ENCODE measurements around the gene ENOX1.

Gene ENOX1

DNA sequence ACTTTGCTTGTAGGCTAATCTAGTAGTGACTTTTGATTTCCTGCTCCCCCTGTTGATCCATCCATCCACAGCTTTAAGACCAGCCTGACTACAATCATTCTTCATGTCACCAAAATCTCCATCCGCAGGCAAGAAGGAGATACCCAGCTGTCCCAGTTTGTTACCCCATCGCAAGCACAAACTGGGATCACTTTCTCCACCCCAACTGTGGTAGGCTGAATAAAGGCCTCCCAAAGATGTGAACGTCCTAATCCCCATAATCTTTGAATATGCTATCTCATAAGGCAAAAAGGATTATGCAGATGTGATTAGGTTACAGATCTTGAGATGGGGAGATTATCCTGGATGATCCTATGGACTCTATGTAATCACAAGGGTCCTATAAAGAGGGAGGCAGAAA, 202.0 kb downstream of the ENOX1 start:
- DNase-seq: no peak

DNA sequence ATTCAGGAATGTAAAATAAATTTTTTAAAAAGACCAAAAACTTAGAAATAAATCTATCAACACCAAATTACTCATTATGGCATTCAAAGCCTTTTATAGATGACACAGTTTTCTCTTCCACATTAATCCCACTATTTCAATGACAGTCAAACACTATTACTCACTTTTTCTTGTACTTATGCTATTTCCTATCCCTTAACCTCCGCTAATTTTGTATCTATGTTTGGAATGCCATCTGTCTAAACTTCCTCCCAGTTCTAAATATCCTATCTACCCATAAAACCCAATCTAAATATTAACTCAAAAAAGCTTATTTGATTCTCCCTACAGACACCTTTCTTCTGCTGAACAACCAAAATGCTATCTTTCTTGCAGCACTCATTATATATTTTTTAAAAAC, 203.5 kb downstream of the ENOX1 start:
- DNase-seq: no peak

DNA sequence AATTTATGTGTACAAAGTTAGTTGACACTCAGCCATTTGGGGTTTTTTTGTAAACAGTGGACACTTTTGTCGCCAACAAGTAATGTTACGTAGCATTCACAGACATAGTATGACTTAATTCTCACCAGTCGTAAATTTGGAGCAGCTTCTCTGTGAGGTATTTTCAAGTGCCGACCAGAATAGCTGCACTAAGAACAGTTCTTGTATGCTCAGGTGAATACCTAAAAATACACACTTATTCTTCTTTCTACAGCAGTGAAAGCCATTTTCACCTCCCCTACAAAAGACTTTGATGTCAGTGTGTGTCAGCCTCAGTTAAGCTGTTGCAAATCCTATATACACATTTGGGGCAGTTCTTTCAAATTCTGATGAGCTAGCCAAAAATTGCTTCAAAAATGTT, 206.5 kb downstream of the ENOX1 start:
- no peak for DNase-seq

DNA sequence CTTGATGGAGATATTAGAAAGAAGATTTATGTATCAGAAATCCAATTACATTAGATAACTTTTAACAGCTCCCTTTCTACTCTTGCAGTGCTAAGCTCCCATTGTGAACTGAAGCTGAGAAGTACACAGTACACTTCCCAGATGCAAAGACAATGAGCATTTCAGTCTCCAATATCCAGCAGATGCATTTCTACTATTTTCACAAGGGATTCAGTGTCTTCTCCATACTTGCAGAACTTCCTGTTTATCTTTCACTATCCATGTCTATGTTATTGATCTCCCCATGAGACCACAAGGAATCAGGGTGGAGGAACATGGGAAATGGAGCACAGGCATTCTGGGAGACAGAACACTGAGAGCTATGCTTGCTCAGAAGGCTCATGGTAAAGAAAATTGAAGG, 207.5 kb downstream of the ENOX1 start:
- DNase-seq: no peak

DNA sequence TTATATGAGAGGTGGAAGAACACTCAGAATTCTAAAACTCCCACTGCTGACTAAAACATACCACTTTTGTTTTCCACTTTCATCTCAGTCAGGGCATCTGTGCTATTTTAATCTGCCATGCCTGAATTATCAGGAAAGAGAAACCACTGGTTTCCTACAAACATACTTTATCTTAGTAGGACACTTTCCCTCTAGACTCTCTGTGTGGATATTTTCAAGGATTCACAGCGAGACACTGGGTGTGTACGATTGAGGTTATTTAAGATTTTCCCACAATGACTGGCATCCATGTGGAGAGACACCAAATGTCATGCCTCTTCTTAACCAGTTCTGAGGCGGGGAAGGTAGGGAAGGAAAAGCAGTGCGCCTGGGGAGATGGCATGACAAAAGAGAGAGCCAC, 212.2 kb downstream of the ENOX1 start:
- no peak for DNase-seq

DNA sequence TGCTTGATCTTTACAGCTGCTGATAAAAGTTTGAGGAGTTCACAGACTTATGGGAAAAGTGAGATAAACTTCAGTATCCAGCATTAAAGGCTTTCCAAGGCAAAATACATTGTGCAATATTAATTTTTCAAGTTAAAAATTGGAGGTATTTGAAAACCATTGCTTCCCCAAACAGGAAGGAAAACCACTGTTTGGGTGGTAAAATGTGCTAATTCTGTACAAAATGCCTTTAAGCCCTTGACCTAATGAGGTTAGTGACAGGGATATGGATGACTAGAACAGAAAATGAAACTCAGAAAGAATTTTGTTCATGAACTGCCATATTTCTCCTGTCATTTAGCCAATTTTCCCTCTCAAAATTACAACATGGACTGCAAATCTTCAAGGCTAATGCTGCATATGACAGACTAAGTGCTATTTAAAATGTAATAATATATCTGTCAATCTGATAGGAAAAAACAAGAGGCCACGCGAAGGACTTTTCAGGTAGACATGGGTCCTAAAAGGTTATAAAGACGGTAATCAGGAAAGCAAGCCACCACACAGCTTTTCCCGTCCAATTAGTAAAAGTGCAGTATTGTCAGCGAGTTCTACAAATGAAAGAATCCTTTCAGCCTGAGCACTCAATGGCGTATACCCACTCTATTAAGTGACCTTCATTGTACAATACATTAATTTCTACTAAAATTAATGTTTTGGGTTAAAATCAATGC, 212.8 kb downstream of the ENOX1 start:
- peak; percentile 17 for DNase-seq

DNA sequence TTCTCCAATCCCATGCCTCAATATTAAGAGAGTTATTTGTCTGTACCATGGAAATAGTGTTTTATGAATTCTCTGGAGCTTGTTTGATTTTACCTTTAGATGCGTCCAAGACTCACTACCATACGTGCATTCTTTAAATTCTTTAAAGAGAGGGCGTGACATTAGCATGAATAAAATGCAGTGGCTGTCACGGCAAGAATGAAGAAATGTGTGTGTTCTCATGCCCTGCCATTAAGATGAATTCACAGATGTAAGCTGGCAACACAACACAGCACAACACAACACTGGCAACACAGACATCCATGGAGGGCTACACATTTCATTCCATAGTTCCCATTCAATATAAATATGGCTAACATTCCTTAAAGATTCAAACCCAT, 213.4 kb downstream of the ENOX1 start:
- DNase-seq: no peak

DNA sequence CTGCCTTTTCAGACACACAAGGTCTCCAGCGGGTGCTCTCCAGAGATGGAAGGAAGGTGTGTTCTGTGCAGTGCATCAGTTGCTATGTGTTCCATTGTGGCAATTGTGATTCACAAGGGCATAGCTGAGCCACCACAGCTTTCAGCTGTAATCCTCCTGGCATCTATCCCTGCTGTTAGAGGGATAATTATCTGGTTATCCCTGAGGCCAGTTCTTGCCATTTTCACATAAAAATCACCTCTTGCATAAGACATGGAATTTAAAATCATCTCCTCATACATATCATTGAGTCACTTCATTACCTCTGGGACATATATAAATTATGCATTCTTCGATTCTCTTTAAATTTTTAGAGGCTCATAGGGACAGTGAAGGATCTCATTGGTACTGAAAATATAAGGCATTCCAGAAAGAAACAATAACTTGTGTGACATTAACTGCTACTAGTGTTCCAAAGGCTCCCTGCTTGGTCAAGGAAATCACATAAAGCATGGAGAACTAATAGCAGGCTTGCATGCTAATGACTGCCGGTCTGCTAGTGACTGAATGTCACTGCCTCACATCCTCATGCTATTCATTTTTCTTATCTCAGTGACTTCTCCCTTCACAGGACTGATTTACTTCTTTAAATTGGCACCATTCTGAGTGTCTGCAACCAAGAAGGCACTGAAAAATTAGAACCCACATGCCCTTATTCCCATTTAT, 214.0 kb downstream of the ENOX1 start:
- no peak for DNase-seq

DNA sequence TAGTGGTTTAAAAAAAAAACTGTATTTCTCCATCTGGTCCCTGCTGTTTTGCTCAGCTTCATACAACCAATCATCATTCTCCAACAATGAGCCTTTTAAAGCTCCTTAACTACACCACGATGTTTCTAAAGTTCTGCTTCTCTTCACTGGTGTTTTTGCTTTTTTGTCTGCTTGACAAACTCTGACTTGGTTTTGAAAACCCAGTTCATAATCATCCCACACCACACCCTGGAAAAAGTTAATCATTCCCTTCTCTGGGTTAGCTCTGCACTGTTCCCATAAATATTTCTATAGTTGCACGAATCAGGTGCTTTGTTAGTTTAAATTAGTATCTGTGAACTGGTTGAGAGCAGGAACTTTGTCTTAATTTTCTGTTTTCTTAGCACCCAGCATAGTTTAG, 217.1 kb downstream of the ENOX1 start:
- DNase-seq: no peak

DNA sequence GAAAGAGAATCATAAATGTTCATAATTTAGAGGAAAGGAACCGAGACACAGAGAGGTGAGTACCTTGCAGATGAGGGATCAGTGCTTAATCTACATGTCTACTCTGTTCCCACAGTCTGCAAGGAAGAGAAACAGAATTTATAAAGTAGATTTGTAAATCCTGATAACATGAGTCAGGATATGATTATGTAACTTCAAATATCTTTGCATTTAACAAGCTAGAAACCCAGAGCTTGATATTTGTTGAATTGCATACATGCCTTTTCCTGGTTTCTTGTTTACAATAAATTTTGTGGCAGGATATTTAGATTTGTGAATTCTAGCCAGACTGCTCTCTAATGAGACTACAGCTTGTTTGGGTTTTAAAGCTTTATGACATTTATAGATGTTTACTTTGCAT, 219.2 kb downstream of the ENOX1 start:
- DNase-seq: no peak

DNA sequence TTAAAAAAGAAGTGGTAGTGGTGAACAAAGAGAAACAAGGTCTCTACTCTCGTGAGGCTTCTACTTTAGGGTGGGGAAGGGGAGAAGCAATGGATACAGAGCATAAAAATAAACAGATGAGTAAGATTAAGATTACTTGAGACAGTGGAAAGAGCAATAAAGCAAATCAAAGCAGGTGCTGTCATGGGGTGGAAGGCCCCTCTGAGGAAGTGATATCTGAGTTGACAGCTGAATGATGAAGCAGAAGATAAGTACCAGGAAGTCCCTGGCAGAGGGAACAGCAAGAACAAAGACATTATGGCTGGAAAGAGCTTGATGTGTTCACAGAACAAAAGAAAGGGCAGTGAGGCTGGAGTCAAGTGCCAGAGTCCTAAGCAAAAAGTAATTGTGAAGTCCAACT, 221.8 kb downstream of the ENOX1 start:
- DNase-seq: no peak

DNA sequence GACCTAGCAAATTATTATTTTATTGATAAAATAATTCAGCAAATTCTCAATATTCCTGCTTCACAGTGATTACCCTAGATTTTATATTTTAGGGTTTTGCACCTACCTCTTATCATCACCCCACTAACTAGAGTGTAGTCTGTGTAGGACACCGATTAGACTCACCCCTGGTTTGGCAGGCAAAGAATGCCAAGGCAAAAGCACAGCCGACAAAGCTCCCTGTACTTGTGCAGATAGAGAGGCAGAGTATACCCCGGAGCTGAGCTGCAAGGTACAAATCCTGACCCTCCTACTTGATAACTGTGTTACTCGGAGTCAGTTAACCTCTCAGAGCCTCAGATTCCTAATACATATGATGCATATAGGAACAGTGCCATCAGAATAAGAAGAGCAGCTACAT, 225.7 kb downstream of the ENOX1 start:
- DNase-seq: no peak

DNA sequence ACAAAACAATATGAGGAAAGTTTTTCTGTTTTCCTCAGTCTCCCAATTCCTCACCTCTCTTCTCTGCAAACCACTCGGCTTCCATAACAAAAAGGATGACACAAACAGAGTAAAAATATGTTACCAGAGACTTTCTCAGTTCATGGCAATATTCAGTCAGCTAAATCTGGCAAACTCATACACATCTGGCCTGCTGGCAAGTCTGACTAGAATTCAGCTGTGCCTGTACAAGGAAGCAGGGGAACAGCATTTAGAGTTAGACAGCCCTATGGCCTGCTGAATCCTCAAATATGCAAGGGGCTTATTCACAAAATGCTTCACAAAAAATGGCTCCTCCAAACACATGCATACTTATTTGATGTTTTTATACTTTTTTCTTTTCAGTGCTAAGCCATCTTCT, 227.8 kb downstream of the ENOX1 start:
- no peak for DNase-seq

DNA sequence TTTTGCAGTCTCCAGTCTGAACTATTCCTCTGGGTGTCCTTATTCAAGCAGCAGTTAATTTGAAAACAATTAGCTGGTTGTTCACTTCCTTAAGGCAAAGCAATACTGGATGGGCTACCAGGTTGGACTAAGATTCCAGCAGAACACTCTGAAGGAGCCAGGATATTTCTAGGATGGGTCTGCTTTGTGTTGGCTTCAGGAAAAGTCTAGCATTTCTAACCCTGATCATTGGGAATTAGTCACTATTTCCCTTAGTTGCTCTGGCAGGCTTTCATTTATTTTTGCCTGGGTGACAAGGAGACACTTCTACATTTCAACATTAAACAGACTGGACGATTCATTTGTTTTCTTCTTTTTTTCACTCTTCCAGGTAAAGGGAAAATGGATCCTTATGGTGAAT, 228.4 kb downstream of the ENOX1 start:
- DNase-seq: no peak

DNA sequence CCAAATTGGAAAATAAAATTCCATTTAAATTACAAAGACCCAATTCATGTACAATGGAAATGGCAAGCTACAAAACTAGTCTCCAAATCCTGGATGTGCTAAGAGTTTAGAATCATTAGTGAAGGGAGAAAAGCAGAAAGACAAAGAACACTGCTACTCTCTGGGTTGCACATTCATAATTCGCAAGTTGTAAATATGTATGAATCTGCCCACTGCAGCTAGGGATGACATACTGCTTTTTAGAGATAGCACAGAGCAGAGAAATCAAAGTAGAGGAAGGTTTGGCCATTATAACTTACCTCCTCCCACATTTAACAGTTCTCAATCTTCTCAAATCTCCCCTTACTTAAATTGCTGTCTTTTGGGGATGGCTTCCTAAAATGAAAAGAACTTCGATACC, 231.1 kb downstream of the ENOX1 start:
- no peak for DNase-seq

DNA sequence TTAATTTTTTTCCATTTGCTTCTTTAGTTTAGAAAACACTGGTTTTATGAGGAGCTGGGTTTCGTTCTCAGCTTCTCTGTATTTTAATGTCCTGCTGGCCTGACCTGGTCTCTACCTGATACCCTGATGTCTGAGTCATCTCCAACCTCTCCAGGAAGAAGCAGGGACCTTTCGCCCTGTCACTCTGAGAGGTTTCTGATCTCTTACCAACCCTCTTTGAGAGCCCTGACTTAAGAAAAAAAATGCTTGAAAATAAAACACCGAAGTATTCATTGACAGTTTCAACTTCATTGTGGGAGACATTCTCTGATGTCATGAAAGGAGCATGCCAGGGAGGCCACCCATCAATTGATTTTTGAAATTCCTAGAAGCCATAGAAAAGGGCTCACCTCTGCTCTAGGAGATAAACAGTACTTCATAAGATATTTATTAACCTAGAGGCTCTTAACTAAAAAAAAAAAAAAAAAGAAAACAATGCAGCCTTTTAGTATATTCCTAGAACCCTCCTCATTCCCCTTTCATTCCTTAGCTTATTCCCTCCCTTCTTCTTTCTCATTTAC, 234.8 kb downstream of the ENOX1 start:
- DNase-seq: no peak

DNA sequence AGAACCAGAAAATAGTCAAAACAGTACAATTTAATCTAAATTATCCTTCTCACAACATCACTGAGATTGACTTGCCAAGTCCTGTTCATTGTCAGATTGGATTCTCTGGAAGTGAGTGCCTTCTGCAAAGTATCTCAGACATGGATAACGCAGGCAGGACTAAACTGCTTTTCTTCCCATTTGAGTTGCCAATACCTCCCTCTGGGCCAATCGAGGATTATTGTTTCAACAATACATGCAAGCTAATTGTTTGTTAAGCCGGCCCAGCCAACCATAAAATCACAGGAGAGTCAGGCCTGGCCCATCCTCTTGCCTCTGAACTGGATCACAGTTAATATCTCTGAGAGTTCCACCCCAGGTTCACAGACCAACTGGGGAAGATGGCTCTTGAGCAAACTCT, 240.0 kb downstream of the ENOX1 start:
- no peak for DNase-seq

DNA sequence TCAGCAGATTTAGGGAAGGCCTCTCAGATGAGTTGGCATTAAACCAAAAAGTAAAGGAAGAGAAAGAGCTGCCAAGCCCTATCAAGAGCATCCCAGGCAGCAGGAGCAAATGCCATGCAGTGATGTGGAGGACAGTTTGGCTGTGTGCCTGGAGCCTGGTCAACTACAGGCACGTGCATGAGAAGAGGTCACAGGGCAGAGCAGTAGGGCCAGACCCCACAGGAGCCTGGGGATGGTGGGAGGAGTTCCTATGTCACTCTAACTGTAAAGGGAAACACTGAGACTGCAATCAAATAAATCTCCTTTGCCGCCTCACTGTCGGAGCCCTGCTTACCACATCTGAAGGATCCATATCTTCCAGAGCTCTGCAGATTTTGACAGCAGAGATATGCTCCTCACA, 240.5 kb downstream of the ENOX1 start:
- DNase-seq: no peak

DNA sequence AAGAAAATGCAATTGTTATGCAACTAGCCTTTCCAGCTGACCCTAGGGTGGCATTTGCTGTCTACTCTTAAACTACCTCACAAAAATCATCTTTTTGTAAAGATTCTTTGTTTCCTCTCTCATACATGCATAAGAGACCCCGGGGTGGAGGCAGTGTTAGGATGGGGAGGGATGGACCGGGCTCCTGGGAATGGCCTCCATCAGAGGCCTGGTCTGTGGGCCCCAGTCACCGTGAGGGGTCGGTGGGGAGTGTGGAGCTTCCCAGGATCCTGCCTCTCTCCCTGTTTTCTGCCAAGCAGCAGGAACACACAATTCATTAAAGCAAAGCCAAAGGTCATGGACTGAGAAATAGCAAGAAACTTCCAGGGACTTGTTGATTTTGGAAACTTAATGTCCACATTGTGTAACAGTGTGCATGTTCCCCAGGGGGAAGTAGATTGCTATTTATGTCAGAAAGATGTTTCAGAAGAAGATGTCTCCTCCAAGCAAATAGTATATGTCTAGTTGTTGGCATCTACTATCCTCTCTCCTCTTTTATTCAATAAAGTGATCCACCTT, 241.4 kb downstream of the ENOX1 start:
- no peak for DNase-seq

DNA sequence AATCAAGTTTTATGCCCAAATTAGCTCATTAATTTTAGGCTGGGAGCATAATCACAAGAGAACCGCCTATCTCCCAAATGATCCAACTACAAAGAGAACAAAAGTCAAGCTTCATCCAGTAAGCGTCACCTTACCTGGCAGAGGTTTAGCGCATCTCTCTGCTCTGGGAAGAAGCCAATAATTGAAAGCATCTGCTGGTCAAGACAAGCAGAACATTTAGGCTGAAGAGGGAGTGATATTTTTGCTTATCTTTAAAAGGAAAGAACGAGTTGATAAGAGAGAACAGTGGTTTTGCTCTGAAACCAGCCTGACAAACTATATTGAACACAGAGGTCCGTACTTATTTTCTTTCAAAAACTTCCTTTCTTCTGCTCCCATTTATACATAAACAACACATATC, 242.1 kb downstream of the ENOX1 start:
- no peak for DNase-seq

DNA sequence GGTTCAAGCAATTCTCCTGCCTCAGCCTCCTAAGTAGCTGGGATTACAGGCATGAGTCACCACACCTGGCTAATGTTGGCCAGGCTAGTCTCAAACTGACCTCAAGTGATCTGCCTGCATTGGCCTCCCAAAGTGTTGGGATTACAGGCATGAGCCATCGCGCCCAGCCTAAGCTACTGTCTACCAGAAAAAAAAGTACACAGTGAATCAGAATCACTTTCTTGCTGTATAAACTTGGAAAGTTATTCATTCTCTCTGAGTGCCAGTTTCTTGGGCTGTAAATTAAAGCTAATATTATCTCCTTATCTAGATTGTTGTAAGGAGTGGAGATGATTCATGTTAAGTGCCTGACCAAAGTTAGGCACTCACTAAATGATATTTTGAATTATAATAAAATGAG, 242.8 kb downstream of the ENOX1 start:
- DNase-seq: no peak

DNA sequence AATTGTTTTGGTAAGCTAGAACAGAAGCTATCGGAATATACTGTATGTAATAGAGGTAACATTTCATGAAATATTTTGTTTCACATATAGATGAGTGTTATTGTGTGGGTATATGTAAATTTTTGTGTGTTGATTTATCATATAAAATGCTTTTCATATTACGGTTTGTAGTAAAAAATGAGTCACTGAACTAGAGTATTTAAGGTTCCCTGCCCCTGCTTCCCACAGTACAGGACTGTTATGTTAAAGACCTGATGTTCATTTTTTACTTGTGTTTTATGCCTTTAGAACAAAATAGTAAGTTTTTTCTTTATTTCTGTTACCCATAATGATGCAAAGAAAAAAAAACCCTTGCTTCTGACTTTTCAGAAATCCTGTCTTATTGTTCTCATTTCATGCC, 243.4 kb downstream of the ENOX1 start:
- DNase-seq: no peak

DNA sequence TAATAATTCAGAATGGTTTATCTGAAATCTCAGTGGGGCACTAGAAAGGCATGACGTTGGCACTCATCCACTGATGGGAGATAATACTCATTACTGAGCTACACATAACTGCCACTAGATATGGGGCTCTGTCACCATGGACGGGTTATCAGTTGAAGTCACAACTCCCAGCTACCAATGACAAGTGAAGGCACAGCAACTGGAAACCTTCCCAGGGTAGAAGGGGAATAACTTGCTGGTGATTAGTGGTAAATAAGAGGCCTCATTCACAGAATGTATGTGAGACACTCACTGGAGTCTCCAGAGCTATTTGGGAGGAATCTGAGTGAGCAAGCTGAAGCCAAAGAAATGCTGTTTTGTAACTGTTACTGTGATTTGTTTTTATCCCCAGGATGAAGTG, 249.6 kb downstream of the ENOX1 start:
- DNase-seq: no peak

DNA sequence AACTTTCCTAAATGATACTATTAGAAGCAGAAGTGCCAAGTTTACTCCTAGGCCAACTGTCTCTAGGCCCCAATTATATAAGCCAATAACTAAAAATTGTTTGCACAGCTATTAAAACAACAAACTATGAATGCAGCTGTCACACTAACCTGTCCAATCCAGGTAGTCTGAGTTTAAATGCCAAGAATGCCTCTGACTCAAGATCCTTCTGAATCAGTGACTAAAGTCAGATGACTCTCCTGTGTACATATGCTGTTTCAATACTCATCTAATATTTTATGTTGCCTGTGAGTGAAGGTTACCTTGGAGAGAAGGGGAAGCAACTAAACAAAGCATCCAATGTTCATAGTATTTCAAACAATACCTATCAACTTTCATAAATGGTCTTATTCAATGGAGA, 257.0 kb downstream of the ENOX1 start:
- no peak for DNase-seq
